Heart left ventricle (tissue), 16 donors: ENCODE results near the gene CARMIL3. TPM values are rescaled to one million over a fixed set of nuclear protein-coding genes. Genes with fewer than 3 reads are reported as not detected.

Experiments used
- ATAC-seq, 4 donors: fragments of 200-7000 bp; cut with Tn5 transposase; one replicate each; pipeline ENCODE4 v1.9.1; 2020 to 2022; ENCODE audit warnings: moderate library complexity in 4 of 4, mild to moderate bottlenecking in 3 of 4, moderate number of reproducible peaks in 1 of 4
- DNase-seq, 5 donors: peaks; one replicate each; pipeline ENCODE4 v3.0.0-alpha.2; 2020
- H3K27ac ChIP-seq, 12 donors: fragments of 200-600 bp; sonication (generic) in 4 of 12; one replicate each; pipeline versions ENCODE4 v1.5.0 to v1.8.0; 2016 to 2022; ENCODE audit warnings: mild to moderate bottlenecking in 2 of 12
- H3K27me3 ChIP-seq, 9 donors: fragments of 200-600 bp; sonication (generic) in 2 of 9; one replicate each; pipeline versions ENCODE4 v1.5.1 to v1.8.0; 2016 to 2022; ENCODE audit warnings: mild to moderate bottlenecking in 3 of 9
- H3K36me3 ChIP-seq, 9 donors: fragments of 200-600 bp; sonication (generic) in 2 of 9; one replicate each; pipeline versions ENCODE4 v1.5.0 to v1.8.0; 2018 to 2022; ENCODE audit warnings: mild to moderate bottlenecking in 2 of 9
- H3K4me1 ChIP-seq, 12 donors: fragments of 200-600 bp; sonication (generic) in 4 of 12; one replicate each; pipeline versions ENCODE4 v1.5.0 to v1.8.0; 2016 to 2022; ENCODE audit warnings: mild to moderate bottlenecking in 3 of 12
- H3K4me3 ChIP-seq, 12 donors: fragments of 200-600 bp; sonication (generic) in 4 of 12; one replicate each; pipeline versions ENCODE4 v1.5.0 to v1.8.0; 2017 to 2022; ENCODE audit warnings: mild to moderate bottlenecking in 9 of 12, moderate library complexity in 4 of 12
- H3K9me3 ChIP-seq, 12 donors: fragments of 200-600 bp; sonication (generic) in 4 of 12; one replicate each; pipeline versions ENCODE4 v1.5.0 to v1.8.0; 2016 to 2022; ENCODE audit warnings: mild to moderate bottlenecking in 1 of 12
- CTCF ChIP-seq, 12 donors: fragments of 200-600 bp; sonication (generic) in 4 of 12; IDR thresholded peaks; one replicate each; pipeline versions ENCODE4 v1.5.0 to v1.8.0; 2018 to 2022; ENCODE audit warnings: antibody characterized with exemption in 12 of 12, mild to moderate bottlenecking in 5 of 12
- POLR2A ChIP-seq, 2 donors: fragments of 450-650 bp; IDR thresholded peaks; one replicate each; pipeline ENCODE4 v1.6.1; 2017; ENCODE audit warnings: antibody characterized with exemption in 2 of 2, mild to moderate bottlenecking in 2 of 2, moderate library complexity in 2 of 2
- WGBS, 4 donors: extraction: QIAGEN DNeasy Blood & Tissue Kit in 2 of 4; methylation state at CpG; one replicate each; pipeline versions ENCODE4 v1.1.5 to v1.1.7; 2013 to 2018; 5-methylcytosine and 5-hydroxymethylcytosine counted together
- intact Hi-C, 10 donors: fragments of 100-400 bp; cut with DNase I; formaldehyde crosslinking; loops; one replicate each; pipeline versions ENCODE4 v1.11.1 to v1.14.2; 2022
- polyA plus RNA-seq, 2 donors: library from polyadenylated mRNA; stranded (reverse); fragments of 200-250 nt; gene quantifications; one replicate each; pipeline ENCODE4 v1.2.3, GENCODE V29; 2013
- total RNA-seq, 9 donors: library from RNA; depleted of rRNA in 2 of 9; stranded (reverse); fragments of >200 nt in 2 of 9; fragmentation: NEBNext Ultra II Directional in 3 of 9; extraction: Animal tissue kit (Norgen Biotek cat#: 25700) in 3 of 9; gene quantifications; one replicate each; pipeline versions ENCODE4 v1.1.0 to v1.2.4, GENCODE V29; 2016 to 2023
- donor health status: ischemic (EF 13 %, LVEDD 7.1; RV severe dilation, severe dysfunction).
- donor health status: healthy with polysubstance abuse.
- donor health status: DM: no; HTN: yes; CAD: no.
- donor health status: DM: no; HTN: no; CAD: no.
- donor health status: ischemic (EF 25% LVEDD 6.9; RV normal size, moderate dysfunction).
- donor health status: ischemic (EF 25% LVEDD 5.7; RV mildly dilated, moderate dysfunction).
- donor health status: healthy.
- donor health status: DM: yes; HTN: yes; CAD: no.
- donor health status: ischemic (EF 35%, LVEDD 5.7; RV mildly dilated, moderate dysfunction).
- donor health status: nonischemic (EF 11% LVEDD 7.7; RV severe dilation, severe dysfunction).
- donor health status: DM: yes; HTN: yes; CAD: no.
- donor health status: PGD.
- donor health status: ischemic (EF 29% LVEDD 5.4; RV normal size, mild dysfunction).
- donor health status: nonischemic (EF 23%, LVEDD 6.1; RV moderate dilation, normal function).

The CARMIL3 gene
- total and polyA plus RNA-seq, 11 donors, result 0.05 to 0.38 (median 0.15) TPM; not detected in 3

GRCh38 chr14:24051176-24051788 lies 527 bp upstream of the CARMIL3 start:
- H3K4me3 ChIP-seq, result peak overlapping the region; percentile 28 to 75 (median 66)
- no peaks in the 10 kb centered on the region for H3K9me3 ChIP-seq
- peak overlapping the region in 8 of 12 donors; percentile 14 to 72 (median 50) for H3K27ac ChIP-seq
- peaks cover 0 to 18% (median 9%) of the 10 kb centered on the region in 12 donors for H3K4me1 ChIP-seq
- WGBS, 4 donors, result 28 to 50% (median 35%) methylated on average over 18 to 20 of the region's 20 CpGs
- peaks cover 0 to 6% (median 0%) of the 10 kb centered on the region in 9 donors for H3K27me3 ChIP-seq
- intact Hi-C loops, result no loop called here
- DNase-seq (peak in 1 of 5 donors; percentile 38), ATAC-seq (peak in 3 of 4 donors; percentile 14 to 36 (median 27))
- H3K36me3 ChIP-seq, result no peaks in the 10 kb centered on the region
- no peak for TF ChIP-seq POLR2A (IDR thresholded peaks at IDR 0.05)
- TF ChIP-seq CTCF (IDR thresholded peaks at IDR 0.05), result no peak

GRCh38 chr14:24052656-24053547 lies 1.1 kb downstream of the CARMIL3 start:
- peaks cover 0 to 18% (median 9%) of the 10 kb centered on the region in 12 donors for H3K4me1 ChIP-seq
- ATAC-seq (no peak), DNase-seq (peak in 1 of 5 donors; percentile 16)
- no peaks in the 10 kb centered on the region for H3K9me3 ChIP-seq
- WGBS, 4 donors, result 57 to 72% (median 61%) methylated on average over 13 to 20 of the region's 20 CpGs
- peaks cover 0 to 6% (median 0%) of the 10 kb centered on the region in 9 donors for H3K27me3 ChIP-seq
- intact Hi-C loops, result no loop called here
- H3K4me3 ChIP-seq, result peak overlapping the region in 10 of 12 donors; percentile 61 to 75 (median 66)
- no peak overlapping the region for H3K27ac ChIP-seq
- TF ChIP-seq POLR2A (IDR thresholded peaks at IDR 0.05) (no peak), CTCF (IDR thresholded peaks at IDR 0.05) (no peak)
- H3K36me3 ChIP-seq, result no peaks in the 10 kb centered on the region

GRCh38 chr14:24053548-24054323 lies 1.9 kb downstream of the CARMIL3 start:
- Histone ChIP-seq H3K27ac (no peak overlapping the region), H3K27me3 (peaks cover 0 to 6% (median 0%) of the 10 kb centered on the region in 9 donors), H3K4me1 (peaks cover 0 to 18% (median 9%) of the 10 kb centered on the region in 12 donors), H3K9me3 (no peaks in the 10 kb centered on the region), H3K4me3 (no peak overlapping the region), H3K36me3 (no peaks in the 10 kb centered on the region)
- DNase-seq (peak in 1 of 5 donors; percentile 10), ATAC-seq (no peak)
- intact Hi-C loops, result no loop called here
- TF ChIP-seq CTCF (IDR thresholded peaks at IDR 0.05), result no peak
- no peak for TF ChIP-seq POLR2A (IDR thresholded peaks at IDR 0.05)
- 74 to 79% (median 77%) methylated on average over 10 of the region's 10 CpGs for WGBS, 4 donors
